HG02938 (cell line): ENCODE data around the gene GLI1.
"Not testable (repeated sequence)": the region's sequence is repeated elsewhere in the genome, so short reads cannot be mapped to it uniquely, and the experiment has no call there.

Experiments
- ATAC-seq: cut with Tn5 transposase; IDR thresholded peaks from one replicate; pipeline ENCODE4 v1.9.1; 2021; ENCODE audit warnings: mild to moderate bottlenecking, moderate library complexity; ENCODE audit not compliant: unreplicated experiment

Gene GLI1

GRCh38 chr12:57495051-57495701, 35.6 kb downstream of the GLI1 start:
- not testable (repeated sequence) for ATAC-seq

DNA sequence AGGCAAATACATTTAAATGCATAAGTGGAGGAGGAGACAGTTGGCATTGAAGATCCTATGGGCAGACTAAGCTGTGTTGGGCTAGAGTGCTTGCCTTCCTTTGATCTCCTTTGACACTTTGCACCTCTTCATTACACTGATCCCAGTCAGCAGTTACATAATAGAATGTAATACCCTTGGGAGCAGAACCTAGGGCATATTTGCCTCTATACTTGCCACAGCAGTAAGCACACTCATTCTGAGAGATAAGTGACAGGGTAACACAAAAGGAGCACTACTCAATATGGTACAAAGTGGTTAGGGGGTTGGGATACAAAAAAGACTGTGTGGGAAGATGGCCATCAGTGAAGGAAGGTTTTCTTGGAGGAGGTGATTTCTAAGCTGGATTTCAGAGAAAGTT, 37.2 kb downstream of the GLI1 start:
- no peak for ATAC-seq

DNA sequence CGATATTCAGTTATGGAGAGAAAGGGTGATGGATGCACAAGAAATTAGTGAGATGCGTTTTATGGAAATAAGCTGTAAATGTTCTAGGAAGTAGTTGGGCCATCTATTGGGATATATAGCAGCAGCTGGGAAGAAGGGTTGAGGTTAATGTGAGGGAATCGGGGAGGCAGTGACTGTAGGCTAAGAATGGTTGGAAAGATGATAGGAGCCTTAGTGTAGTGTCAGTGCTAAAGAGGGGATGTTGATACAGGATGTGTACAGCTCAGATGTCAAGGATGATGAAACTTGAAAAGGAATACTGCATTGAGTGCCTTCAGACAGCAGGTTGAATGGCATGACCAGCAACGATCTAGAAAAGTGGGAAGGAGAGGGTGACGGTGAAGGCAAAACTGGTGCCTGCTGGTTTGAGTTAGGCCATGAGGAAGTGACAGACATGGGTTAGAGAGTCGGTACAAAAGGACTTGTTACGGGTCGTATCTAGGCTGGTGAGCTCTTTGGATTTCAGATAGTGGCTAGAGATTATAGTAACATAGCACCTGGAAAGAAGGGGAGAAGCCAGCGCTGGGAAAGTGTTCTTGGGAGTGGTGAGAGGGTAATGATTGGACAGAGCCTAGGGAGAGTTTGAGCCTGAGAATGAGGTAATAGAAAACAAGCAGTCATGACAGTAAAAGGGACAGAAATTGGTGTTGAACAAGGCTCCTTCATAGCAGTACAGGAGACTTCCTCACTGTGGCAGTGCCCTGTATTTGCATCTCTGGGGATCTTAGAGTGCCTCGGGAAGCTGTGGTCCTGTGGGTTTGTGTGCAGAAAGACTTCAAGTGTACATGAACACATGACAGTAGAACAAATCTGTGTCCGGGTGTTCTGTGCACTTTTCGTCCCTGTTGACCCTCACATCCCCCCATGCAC, 37.9 kb downstream of the GLI1 start:
- ATAC-seq, result no peak

DNA sequence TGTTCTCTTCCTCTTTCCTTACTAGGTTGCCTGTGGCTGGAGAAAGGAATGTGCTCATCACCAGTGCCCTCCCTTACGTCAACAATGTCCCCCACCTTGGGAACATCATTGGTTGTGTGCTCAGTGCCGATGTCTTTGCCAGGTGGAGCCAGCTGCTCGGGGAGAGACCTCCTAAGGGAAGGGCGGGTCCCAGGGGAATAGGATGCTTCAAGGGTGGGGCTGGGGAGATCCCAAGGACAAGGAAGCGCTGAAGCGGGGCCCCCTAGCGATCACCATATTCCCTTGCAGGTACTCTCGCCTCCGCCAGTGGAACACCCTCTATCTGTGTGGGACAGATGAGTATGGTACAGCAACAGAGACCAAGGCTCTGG, 38.5 kb downstream of the GLI1 start:
- ATAC-seq, result no peak

GRCh38 chr12:57498571-57498970, 39.0 kb downstream of the GLI1 start:
- ATAC-seq, result no peak

GRCh38 chr12:57500213-57500612, 40.6 kb downstream of the GLI1 start:
- ATAC-seq, result no peak

DNA sequence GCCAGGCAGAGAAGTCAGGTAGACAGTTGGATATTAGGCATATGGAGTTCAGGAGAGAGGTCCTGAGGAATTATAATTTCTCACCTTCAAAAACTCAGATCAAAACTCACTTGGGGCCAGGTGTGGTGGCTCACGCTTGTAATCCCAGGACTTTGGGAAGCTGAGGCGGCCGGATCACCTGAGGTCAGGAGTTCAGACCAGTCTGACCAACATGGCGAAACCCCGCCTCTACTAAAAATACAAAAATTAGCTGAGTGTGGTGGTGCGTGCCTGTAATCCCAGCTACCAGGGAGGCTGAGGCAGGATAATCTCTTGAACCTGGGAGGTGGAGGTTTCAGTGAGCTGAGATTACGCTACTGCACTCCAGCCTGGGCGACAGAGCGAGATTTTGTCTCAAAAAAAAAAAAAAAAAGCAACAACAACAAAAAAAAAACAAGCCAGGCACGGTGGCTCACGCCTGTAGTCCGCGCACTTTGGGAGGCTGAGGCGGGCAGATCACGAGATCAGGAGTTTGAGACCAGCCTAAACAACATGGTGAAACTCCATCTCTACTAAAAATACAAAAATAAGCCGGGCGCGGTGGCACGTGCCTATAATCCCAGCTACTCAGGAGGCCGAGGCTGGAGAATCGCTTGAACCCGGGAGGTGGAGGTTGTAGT, 42.9 kb downstream of the GLI1 start:
- not testable (repeated sequence) for ATAC-seq

DNA sequence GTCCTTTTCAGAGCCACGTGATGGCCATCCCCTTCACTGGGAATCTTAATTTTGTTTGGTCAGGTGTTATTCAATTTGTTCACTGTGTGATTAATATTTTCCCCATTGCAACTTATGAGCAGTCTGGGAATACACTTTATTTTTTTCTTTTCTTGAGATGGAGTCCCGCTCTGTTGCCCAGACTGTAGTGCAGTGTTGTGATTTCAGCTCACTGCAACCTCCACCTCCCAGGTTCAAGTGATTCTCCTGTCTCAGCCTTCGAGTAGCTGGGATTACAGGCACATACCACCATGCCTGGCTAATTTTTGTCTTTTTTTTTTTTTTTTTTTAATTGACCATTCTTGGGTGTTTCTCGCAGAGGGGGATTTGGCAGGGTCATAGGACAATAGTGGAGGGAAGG, 47.0 kb downstream of the GLI1 start:
- ATAC-seq, result not testable (repeated sequence)

GRCh38 chr12:57507796-57508195, 48.2 kb downstream of the GLI1 start:
- not testable (repeated sequence) for ATAC-seq

- no peak for ATAC-seq
These were observed 51.6 kb downstream of the GLI1 start for GRCh38 chr12:57511161-57511560.

GRCh38 chr12:57511588-57512325, 52.2 kb downstream of the GLI1 start:
- ATAC-seq, result no peak

DNA sequence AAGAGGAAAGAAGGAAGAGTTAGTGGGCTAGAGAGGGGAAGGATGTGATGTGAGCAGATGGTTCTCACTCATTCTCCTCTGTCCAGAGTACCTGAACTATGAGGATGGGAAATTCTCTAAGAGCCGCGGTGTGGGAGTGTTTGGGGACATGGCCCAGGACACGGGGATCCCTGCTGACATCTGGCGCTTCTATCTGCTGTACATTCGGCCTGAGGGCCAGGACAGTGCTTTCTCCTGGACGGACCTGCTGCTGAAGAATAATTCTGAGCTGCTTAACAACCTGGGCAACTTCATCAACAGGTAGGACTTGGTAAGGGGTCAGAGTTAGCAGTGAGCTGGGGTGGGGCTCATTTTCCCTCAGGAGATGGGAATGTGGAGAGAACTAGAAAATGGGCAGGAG, 53.1 kb downstream of the GLI1 start:
- ATAC-seq, result no peak

GRCh38 chr12:57513266-57513665, 53.7 kb downstream of the GLI1 start:
- no peak for ATAC-seq

DNA sequence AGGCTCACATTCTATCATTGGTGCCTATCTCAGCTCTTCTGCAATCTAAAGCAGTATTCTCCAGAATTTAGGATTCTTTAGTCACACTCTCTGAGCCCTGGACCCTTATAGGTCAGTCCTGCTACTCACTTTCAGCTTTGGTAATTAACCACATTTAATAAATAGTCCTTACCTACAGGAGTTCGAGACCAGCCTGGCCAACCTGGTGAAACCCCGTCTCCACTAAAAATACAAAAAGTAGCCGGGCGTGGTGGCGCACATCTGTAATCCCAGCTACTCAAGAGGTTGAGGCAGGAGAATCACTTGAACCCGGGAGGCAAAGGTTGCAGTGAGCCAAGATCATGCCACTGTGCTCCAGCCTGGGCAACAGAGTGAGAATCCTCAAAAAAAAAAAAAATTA, 54.1 kb downstream of the GLI1 start:
- not testable (repeated sequence) for ATAC-seq

DNA sequence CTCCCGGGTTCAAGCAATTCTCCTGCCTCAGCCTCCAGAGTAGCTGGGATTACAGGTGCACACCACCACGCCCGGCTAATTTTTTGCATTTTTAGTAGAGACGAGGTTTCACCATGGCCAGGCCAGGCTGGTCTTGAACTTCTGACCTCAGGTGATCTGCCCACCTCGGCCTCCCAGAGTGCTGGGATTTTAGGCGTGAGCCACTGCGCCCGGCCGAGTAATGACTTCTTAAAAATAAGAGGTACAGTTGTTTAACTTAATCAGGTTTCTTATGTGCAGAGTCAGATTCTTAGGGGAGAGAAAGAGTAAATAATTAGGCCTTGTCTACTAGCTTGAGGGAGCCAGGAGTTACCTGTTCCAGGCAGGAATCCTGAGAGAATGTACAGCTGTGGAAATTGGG, 54.7 kb downstream of the GLI1 start:
- not testable (repeated sequence) for ATAC-seq

- no peak for ATAC-seq
These were observed 55.3 kb downstream of the GLI1 start for GRCh38 chr12:57514720-57515407.

GRCh38 chr12:57515408-57515933, 55.9 kb downstream of the GLI1 start:
- ATAC-seq, result no peak

DNA sequence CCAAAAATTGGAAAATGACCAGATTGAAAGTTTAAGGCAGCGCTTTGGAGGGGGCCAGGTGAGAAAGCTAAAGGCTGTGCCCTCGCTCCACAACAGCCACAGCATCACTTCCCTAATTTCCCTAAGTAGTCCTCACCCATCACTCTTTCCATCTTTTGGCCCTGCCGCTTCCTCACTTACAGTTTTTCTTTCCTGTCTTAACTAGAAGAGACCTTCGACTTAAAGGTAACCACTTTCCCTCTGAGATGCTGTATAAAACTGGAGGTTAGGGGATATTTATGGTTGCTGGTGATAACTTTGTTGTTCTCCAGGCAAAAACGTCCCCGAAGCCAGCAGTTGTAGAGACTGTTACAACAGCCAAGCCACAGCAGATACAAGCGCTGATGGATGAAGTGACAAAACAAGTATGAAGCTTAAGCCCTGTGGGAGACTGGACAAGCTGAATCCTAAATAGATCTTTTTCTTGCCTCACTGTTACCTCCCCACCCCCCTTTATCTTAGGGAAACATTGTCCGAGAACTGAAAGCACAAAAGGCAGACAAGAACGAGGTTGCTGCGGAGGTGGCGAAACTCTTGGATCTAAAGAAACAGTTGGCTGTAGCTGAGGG, 56.5 kb downstream of the GLI1 start:
- ATAC-seq, result no peak

- ATAC-seq, result no peak
These were observed 57.1 kb downstream of the GLI1 start for GRCh38 chr12:57516617-57517153.

GRCh38 chr12:57517187-57517586, 57.6 kb downstream of the GLI1 start:
- ATAC-seq, result no peak
